CD8-positive, alpha-beta memory T cell (primary cell): ENCODE results near the gene FZD8. TPM values are rescaled to one million over a fixed set of nuclear protein-coding genes. Genes with fewer than 3 reads are reported as not detected.

Experiments
- CTCF ChIA-PET: fragments of 350-600 bp; sonication (Branson Sonifier 250); formaldehyde crosslinking; loops from one replicate; lab custom pipeline; 2021; ENCODE audit warnings: antibody characterized with exemption; lab: Charles Lee
- POLR2A ChIA-PET: fragments of 350-600 bp; sonication (Branson Sonifier 250); formaldehyde crosslinking; loops from one replicate; lab custom pipeline; 2021; ENCODE audit warnings: antibody characterized with exemption; lab: Charles Lee
- DNase-seq, 5 donors: peaks; one replicate each; pipeline versions ENCODE4 v3.0.0 to v3.0.0-alpha.2; 2020 to 2022; ENCODE audit warnings: mixed read lengths in 1 of 5
- H3K27ac ChIP-seq: one replicate; pipeline ENCODE4 v1.7.0; 2013; ENCODE audit warnings: low read depth, mild to moderate bottlenecking, low read length, moderate library complexity
- H3K27me3 ChIP-seq: 2 replicates; pipeline ENCODE4 v1.7.0; 2013; ENCODE audit warnings: low read length, mild to moderate bottlenecking; ENCODE audit not compliant: insufficient read depth, poor library complexity, severe bottlenecking
- H3K36me3 ChIP-seq: 2 replicates; pipeline ENCODE4 v1.7.0; 2013; ENCODE audit warnings: mild to moderate bottlenecking, low read length, moderate library complexity; ENCODE audit not compliant: insufficient read depth
- H3K4me1 ChIP-seq: 2 replicates; pipeline ENCODE4 v1.7.0; 2013; ENCODE audit warnings: mild to moderate bottlenecking, low read length, moderate library complexity; ENCODE audit not compliant: insufficient read depth
- H3K4me3 ChIP-seq: 2 replicates; pipeline ENCODE4 v1.7.0; 2013; ENCODE audit warnings: mild to moderate bottlenecking, low read length
- H3K9me3 ChIP-seq: 2 replicates; pipeline ENCODE4 v1.7.0; 2013; ENCODE audit warnings: mild to moderate bottlenecking, low read length
- H3K27ac Mint-ChIP-seq, 8 donors: one replicate each; pipeline ENCODE4 v1.8.0; 2020 to 2021; ENCODE audit warnings: mixed read lengths in 8 of 8, mild to moderate bottlenecking in 6 of 8, inconsistent platforms in 3 of 8, moderate library complexity in 3 of 8
- H3K27me3 Mint-ChIP-seq, 2 donors: one replicate each; pipeline ENCODE4 v1.8.0; 2020 to 2021; ENCODE audit warnings: mixed read lengths in 2 of 2, mild to moderate bottlenecking in 1 of 2, moderate library complexity in 1 of 2
- H3K36me3 Mint-ChIP-seq, 3 donors: one replicate each; pipeline ENCODE4 v1.8.0; 2020 to 2021; ENCODE audit warnings: mixed read lengths in 3 of 3, inconsistent platforms in 1 of 3, mild to moderate bottlenecking in 1 of 3
- H3K4me1 Mint-ChIP-seq, 3 donors: one replicate each; pipeline ENCODE4 v1.8.0; 2020 to 2021; ENCODE audit warnings: mixed read lengths in 3 of 3, inconsistent platforms in 1 of 3, mild to moderate bottlenecking in 1 of 3
- H3K4me3 Mint-ChIP-seq, 7 donors: one replicate each; pipeline ENCODE4 v1.8.0; 2020 to 2021; ENCODE audit warnings: mixed read lengths in 7 of 7, mild to moderate bottlenecking in 6 of 7, moderate library complexity in 4 of 7, inconsistent platforms in 2 of 7
- H3K9me3 Mint-ChIP-seq, 5 donors: one replicate each; pipeline ENCODE4 v1.8.0; 2020 to 2022; ENCODE audit warnings: mixed read lengths in 5 of 5, mild to moderate bottlenecking in 3 of 5, moderate library complexity in 2 of 5, inconsistent platforms in 1 of 5
- polyA plus RNA-seq: library from polyadenylated mRNA; unstranded; fragments of 300-500 nt; fragmentation: Illumina TruSeq; gene quantifications from one replicate; pipeline ENCODE4 v1.2.3, GENCODE V29; 2021
- total RNA-seq, 2 experiments: library from RNA; stranded (reverse); gene quantifications; one replicate each; pipeline ENCODE4 v1.2.3, GENCODE V29; 2021

Gene FZD8
- total and polyA plus RNA-seq, 3 experiments from 2014 or later: 0.50 to 0.55 TPM; not detected in 1

GRCh38 chr10:35594115-35595079 lies 47.7 kb downstream of the FZD8 start:
- no peaks in the 10 kb centered on the region for H3K27me3 ChIP-seq
- no peaks in the 10 kb centered on the region for H3K4me1 Mint-ChIP-seq
- no peak overlapping the region for H3K27ac Mint-ChIP-seq
- POLR2A ChIA-PET: no interaction called here
- no peak overlapping the region for H3K4me3 ChIP-seq
- peaks cover 0 to 5% (median 2%) of the 10 kb centered on the region in 3 donors for H3K36me3 Mint-ChIP-seq
- CTCF ChIA-PET: no interaction called here
- peaks cover 6 to 19% (median 16%) of the 10 kb centered on the region in 5 donors for H3K9me3 Mint-ChIP-seq
- H3K4me3 Mint-ChIP-seq: no peak overlapping the region
- H3K27ac ChIP-seq: no peak overlapping the region
- H3K27me3 Mint-ChIP-seq: peaks cover 2 to 32% of the 10 kb centered on the region in 2 donors
- H3K4me1 ChIP-seq: no peaks in the 10 kb centered on the region
- H3K36me3 ChIP-seq: no peaks in the 10 kb centered on the region
- DNase-seq: no peak
- no peaks in the 10 kb centered on the region for H3K9me3 ChIP-seq

- no peaks in the 10 kb centered on the region for H3K4me1 ChIP-seq
- H3K27me3 ChIP-seq: no peaks in the 10 kb centered on the region
- CTCF ChIA-PET: no interaction called here
- no peak for DNase-seq
- H3K4me3 ChIP-seq: no peak overlapping the region
- peaks cover 0 to 24% of the 10 kb centered on the region in 2 donors for H3K27me3 Mint-ChIP-seq
- H3K4me3 Mint-ChIP-seq: no peak overlapping the region
- no peaks in the 10 kb centered on the region for H3K4me1 Mint-ChIP-seq
- POLR2A ChIA-PET: no interaction called here
- H3K36me3 ChIP-seq: no peaks in the 10 kb centered on the region
- H3K36me3 Mint-ChIP-seq: peaks cover 0 to 5% (median 2%) of the 10 kb centered on the region in 3 donors
- H3K9me3 Mint-ChIP-seq: peaks cover 6 to 18% (median 16%) of the 10 kb centered on the region in 5 donors
- H3K27ac Mint-ChIP-seq: no peak overlapping the region
- no peak overlapping the region for H3K27ac ChIP-seq
- no peaks in the 10 kb centered on the region for H3K9me3 ChIP-seq
These were observed 49.7 kb downstream of the FZD8 start for GRCh38 chr10:35592441-35592840.

- Mint-ChIP-seq H3K9me3 (peaks cover 6 to 18% (median 16%) of the 10 kb centered on the region in 5 donors), H3K27me3 (peaks cover 0 to 27% of the 10 kb centered on the region in 2 donors), H3K27ac (no peak overlapping the region), H3K4me1 (no peaks in the 10 kb centered on the region), H3K4me3 (no peak overlapping the region), H3K36me3 (peaks cover 0 to 5% (median 2%) of the 10 kb centered on the region in 3 donors)
- no peak overlapping the region for H3K4me3 ChIP-seq
- no peak for DNase-seq
- no peaks in the 10 kb centered on the region for H3K36me3 ChIP-seq
- H3K9me3 ChIP-seq: no peaks in the 10 kb centered on the region
- H3K27ac ChIP-seq: no peak overlapping the region
- H3K27me3 ChIP-seq: no peaks in the 10 kb centered on the region
- CTCF ChIA-PET: no interaction called here
- POLR2A ChIA-PET: no interaction called here
- H3K4me1 ChIP-seq: no peaks in the 10 kb centered on the region
These were observed 53.3 kb downstream of the FZD8 start for GRCh38 chr10:35588836-35589235.

Other genes starting within 250 kb of the FZD8 start
- not detected for gene GJD4, start 37.0 kb downstream of the FZD8 start, total RNA-seq
- gene GJD4, start 37.0 kb downstream of the FZD8 start, polyA plus RNA-seq: not detected